GM12878 (cell line): ENCODE data around the gene PKP2.

Experiments
- FOXK2 ChIP-seq: fragments of 450-650 bp; IDR thresholded peaks from 2 replicates; pipeline ENCODE4 v1.6.1; 2017; ENCODE audit warnings: mild to moderate bottlenecking, moderate library complexity
- FOXM1 ChIP-seq: IDR thresholded peaks from 2 replicates; pipeline ENCODE4 v1.6.1; 2012; ENCODE audit warnings: low read depth, mild to moderate bottlenecking, inconsistent platforms, low read length, moderate library complexity
- JUND ChIP-seq: IDR thresholded peaks from 2 replicates; pipeline ENCODE4 v1.6.1; 2012; ENCODE audit warnings: low read depth, mild to moderate bottlenecking, low read length, improper control_type of control experiment, moderate library complexity
- KDM1A ChIP-seq: fragments of 200-600 bp; sonication (generic); IDR thresholded peaks from 2 replicates; pipeline ENCODE4 v1.6.1; 2016; ENCODE audit warnings: borderline replicate concordance
- NFYB ChIP-seq: IDR thresholded peaks from 2 replicates; pipeline ENCODE4 v1.6.1; 2011; ENCODE audit warnings: low read depth, mild to moderate bottlenecking, low read length, improper control_type of control experiment, moderate library complexity; ENCODE audit not compliant: insufficient read depth
- RCOR1 ChIP-seq: conservative IDR thresholded peaks from 2 replicates; pipeline ENCODE4 v1.6.1; 2012; ENCODE audit warnings: low read depth, low read length, improper control_type of control experiment
- RELA ChIP-seq: fragments of 450-650 bp; IDR thresholded peaks from 2 replicates; pipeline ENCODE4 v1.8.0; 2014; ENCODE audit warnings: borderline replicate concordance; ENCODE audit not compliant: partially characterized antibody
- SIN3A ChIP-seq: IDR thresholded peaks from 2 replicates; pipeline ENCODE4 v1.6.1; 2012; ENCODE audit warnings: low read depth, low read length, improper control_type of control experiment
- USF1 ChIP-seq: IDR thresholded peaks from 2 replicates; pipeline ENCODE4 v1.6.1; 2011; ENCODE audit warnings: borderline replicate concordance, low read depth, mild to moderate bottlenecking, moderate library complexity, mixed read lengths, low read length; ENCODE audit not compliant: insufficient read depth; ENCODE audit errors: extremely low read length
- TF ChIP-seq, protein P1 (sequence below), 3 experiments: IDR thresholded peaks in 2 of 3; conservative IDR thresholded peaks in 1 of 3; 2 replicates each; pipeline ENCODE4 v1.5.1; 2011; ENCODE audit warnings: low read depth in 3 of 3, low read length in 3 of 3, mild to moderate bottlenecking in 3 of 3, control low read depth in 2 of 3, moderate library complexity in 2 of 3, inconsistent platforms in 1 of 3, mixed read lengths in 1 of 3; ENCODE audit not compliant: control insufficient read depth in 2 of 3, insufficient read depth in 1 of 3; ENCODE audit errors: extremely low read depth in 1 of 3
- TF ChIP-seq, protein P2 (sequence below): IDR thresholded peaks from 2 replicates; pipeline ENCODE4 v1.6.1; 2011; ENCODE audit warnings: borderline replicate concordance, low read depth, mild to moderate bottlenecking, moderate library complexity, low read length; ENCODE audit not compliant: insufficient read depth, poor library complexity, severe bottlenecking
- TF ChIP-seq, protein P3 (sequence below): IDR thresholded peaks from 2 replicates; pipeline ENCODE4 v1.6.1; 2011; ENCODE audit warnings: low read depth, low read length, improper control_type of control experiment, borderline replicate concordance
- TF ChIP-seq, protein P4 (sequence below): IDR thresholded peaks from 2 replicates; pipeline ENCODE4 v1.6.1; 2012; ENCODE audit warnings: low read depth, low read length, improper control_type of control experiment

DNA sequence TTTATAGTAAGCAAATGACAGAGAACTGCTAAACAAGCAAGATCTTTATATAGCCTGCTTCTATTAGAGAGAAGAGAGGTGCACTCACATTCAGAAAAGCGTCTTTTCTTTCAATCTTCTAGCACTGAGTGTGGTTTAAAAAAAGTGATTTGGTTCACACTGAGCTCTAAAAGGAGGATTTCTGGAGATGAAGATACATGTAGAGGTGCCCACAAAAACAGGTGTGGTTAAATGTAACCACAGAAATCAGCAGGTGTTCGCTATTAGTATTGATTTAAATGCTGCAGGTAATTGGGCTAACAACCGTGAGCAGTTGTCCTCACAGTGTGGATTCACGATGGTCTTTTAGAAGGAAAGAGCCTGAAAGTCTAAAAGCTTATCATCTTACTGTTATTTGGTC lies 10.7 kb downstream of the PKP2 start:
- TF ChIP-seq JUND = no peak
- TF ChIP-seq, protein P1, sequence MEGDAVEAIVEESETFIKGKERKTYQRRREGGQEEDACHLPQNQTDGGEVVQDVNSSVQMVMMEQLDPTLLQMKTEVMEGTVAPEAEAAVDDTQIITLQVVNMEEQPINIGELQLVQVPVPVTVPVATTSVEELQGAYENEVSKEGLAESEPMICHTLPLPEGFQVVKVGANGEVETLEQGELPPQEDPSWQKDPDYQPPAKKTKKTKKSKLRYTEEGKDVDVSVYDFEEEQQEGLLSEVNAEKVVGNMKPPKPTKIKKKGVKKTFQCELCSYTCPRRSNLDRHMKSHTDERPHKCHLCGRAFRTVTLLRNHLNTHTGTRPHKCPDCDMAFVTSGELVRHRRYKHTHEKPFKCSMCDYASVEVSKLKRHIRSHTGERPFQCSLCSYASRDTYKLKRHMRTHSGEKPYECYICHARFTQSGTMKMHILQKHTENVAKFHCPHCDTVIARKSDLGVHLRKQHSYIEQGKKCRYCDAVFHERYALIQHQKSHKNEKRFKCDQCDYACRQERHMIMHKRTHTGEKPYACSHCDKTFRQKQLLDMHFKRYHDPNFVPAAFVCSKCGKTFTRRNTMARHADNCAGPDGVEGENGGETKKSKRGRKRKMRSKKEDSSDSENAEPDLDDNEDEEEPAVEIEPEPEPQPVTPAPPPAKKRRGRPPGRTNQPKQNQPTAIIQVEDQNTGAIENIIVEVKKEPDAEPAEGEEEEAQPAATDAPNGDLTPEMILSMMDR (IDR thresholded peaks at IDR 0.05 in 2 of 3, conservative IDR thresholded peaks at IDR 0.05 in 1 of 3; ENCODE audit: control insufficient read depth in 2 of 3, extremely low read depth in 1 of 3, insufficient read depth in 1 of 3, low read depth in 3 of 3, low read length in 3 of 3) = no peak
- no peak for TF ChIP-seq RELA
- no peak for TF ChIP-seq USF1
- TF ChIP-seq NFYB = no peak
- no peak for TF ChIP-seq RCOR1
- TF ChIP-seq KDM1A = no peak
- no peak for TF ChIP-seq FOXK2
- TF ChIP-seq, protein P2, sequence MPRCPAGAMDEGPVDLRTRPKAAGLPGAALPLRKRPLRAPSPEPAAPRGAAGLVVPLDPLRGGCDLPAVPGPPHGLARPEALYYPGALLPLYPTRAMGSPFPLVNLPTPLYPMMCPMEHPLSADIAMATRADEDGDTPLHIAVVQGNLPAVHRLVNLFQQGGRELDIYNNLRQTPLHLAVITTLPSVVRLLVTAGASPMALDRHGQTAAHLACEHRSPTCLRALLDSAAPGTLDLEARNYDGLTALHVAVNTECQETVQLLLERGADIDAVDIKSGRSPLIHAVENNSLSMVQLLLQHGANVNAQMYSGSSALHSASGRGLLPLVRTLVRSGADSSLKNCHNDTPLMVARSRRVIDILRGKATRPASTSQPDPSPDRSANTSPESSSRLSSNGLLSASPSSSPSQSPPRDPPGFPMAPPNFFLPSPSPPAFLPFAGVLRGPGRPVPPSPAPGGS = no peak
- TF ChIP-seq, protein P3, sequence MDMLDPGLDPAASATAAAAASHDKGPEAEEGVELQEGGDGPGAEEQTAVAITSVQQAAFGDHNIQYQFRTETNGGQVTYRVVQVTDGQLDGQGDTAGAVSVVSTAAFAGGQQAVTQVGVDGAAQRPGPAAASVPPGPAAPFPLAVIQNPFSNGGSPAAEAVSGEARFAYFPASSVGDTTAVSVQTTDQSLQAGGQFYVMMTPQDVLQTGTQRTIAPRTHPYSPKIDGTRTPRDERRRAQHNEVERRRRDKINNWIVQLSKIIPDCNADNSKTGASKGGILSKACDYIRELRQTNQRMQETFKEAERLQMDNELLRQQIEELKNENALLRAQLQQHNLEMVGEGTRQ = no peak
- no peak for TF ChIP-seq FOXM1
- no peak for TF ChIP-seq SIN3A
- TF ChIP-seq, protein P4, sequence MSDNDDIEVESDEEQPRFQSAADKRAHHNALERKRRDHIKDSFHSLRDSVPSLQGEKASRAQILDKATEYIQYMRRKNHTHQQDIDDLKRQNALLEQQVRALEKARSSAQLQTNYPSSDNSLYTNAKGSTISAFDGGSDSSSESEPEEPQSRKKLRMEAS = no peak
